ENCODE data around the gene ERLIN1.
"Not testable (repeated sequence)": the region's sequence is repeated elsewhere in the genome, so short reads cannot be mapped to it uniquely, and the experiment has no call there.

The ERLIN1 gene

DNA sequence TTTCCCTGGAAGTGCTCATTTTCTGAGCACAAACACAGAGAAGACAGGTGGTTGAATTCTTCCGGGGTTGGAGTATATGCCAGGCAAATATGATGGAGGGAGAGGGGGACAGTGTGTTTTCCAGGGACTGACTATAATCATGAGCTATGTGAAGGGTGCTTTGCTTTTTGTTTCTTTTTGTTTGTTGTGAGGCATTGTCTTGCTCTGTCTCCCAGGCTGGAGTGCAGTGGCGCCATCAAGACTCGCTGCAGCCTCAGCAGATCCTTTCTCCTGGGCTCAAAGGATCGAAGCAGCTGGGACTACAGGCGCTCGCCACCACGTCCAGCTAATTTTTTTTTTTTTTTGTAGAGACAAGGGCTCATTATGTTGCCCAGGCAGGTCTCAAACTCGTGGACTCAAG lies 56.9 kb downstream of the ERLIN1 start:
- Histone ChIP-seq H3K4me1 (ENCODE audit: insufficient read depth, low read length) (no peaks in the 10 kb centered on the region), H3K27ac (ENCODE audit: low read length) (no peak overlapping the region), H3K9ac (ENCODE audit: low read depth, low read length) (no peak overlapping the region)

DNA sequence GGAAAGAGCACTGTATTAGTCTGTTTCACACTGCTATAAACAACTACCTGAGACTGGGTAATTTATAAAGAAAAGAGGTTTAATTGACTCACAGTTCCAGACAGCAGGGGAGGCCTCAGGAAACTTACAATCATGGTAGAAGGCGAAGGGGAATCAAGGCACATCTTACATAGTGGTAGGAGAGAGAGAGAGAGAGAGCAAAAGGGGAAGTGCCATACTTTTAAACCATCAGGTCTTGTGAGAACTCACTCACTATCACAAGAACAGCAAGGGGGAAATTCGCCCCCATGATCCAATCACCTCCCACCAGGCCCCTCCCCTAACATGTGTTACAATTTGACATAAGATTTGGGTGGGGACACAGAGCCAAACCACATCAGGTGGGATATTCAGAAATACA lies 60.5 kb downstream of the ERLIN1 start:
- H3K4me3 ChIP-seq (ENCODE audit: low read length); H3K4me1 ChIP-seq (ENCODE audit: insufficient read depth, low read length); H3K27ac ChIP-seq (ENCODE audit: low read length); H3K27me3 ChIP-seq (ENCODE audit: insufficient read depth, low read length); H3K9ac ChIP-seq (ENCODE audit: low read depth, low read length); H3K9me3 ChIP-seq (ENCODE audit: insufficient read depth, low read depth, low read length); H3K36me3 ChIP-seq (ENCODE audit: insufficient read depth, low read depth, low read length): not testable (repeated sequence)

More for the DNA sequence above, 56.9 kb downstream of the ERLIN1 start:
- H3K4me3 ChIP-seq (ENCODE audit: low read length): no peak overlapping the region
- H3K27me3 ChIP-seq (ENCODE audit: insufficient read depth, low read length): no peaks in the 10 kb centered on the region
- peaks cover 4% of the 10 kb centered on the region; the same call in 1 of the 2 replicates for H3K9me3 ChIP-seq (ENCODE audit: insufficient read depth, low read depth, low read length)
- no peaks in the 10 kb centered on the region for H3K36me3 ChIP-seq (ENCODE audit: insufficient read depth, low read depth, low read length)

DNA sequence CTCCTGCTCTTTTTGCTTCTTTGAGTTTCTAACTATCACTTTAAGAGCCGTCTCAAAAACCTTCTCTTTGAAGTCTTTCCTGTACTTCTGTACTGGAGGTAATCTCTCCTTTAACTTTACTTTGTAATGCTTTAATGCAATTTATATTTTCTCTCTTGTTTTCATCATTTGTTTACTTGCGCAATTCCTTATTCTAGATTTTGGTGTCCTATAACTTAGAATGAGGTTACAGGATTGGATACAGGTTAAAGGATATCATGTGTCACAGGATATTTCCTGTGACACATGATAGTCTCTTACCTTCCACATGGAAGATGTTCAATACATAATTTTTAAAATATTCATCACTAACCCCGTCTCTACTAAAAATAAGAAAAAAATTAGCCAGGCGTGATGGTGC lies 61.7 kb downstream of the ERLIN1 start:
- Histone ChIP-seq H3K9ac (ENCODE audit: low read depth, low read length) (no peak overlapping the region), H3K36me3 (ENCODE audit: insufficient read depth, low read depth, low read length) (no peaks in the 10 kb centered on the region), H3K4me3 (ENCODE audit: low read length) (no peak overlapping the region), H3K4me1 (ENCODE audit: insufficient read depth, low read length) (no peaks in the 10 kb centered on the region), H3K27me3 (ENCODE audit: insufficient read depth, low read length) (no peaks in the 10 kb centered on the region), H3K27ac (ENCODE audit: low read length) (no peak overlapping the region), H3K9me3 (ENCODE audit: insufficient read depth, low read depth, low read length) (no peaks in the 10 kb centered on the region)

DNA sequence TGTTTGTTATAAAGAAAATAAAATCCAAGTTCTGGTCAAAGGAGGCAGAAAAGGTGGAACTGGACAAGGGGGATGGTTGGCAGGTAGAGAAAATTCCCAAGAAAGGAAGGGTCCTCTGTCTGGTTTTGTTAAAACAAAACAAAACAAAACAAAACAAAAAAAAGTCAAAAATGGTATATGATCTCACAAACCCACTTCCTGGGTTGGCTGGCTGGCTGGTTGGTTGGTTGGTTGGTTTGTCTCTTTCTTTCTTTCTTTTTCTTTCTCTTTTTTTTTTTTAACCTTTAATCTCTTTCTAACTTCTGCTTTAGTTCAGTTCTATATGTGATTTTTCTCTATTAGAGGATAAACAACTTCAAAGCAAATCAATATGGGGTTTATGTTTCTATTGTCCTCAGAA lies 63.0 kb downstream of the ERLIN1 start:
- Histone ChIP-seq H3K27me3 (ENCODE audit: insufficient read depth, low read length) (no peaks in the 10 kb centered on the region), H3K9me3 (ENCODE audit: insufficient read depth, low read depth, low read length) (no peaks in the 10 kb centered on the region)

DNA sequence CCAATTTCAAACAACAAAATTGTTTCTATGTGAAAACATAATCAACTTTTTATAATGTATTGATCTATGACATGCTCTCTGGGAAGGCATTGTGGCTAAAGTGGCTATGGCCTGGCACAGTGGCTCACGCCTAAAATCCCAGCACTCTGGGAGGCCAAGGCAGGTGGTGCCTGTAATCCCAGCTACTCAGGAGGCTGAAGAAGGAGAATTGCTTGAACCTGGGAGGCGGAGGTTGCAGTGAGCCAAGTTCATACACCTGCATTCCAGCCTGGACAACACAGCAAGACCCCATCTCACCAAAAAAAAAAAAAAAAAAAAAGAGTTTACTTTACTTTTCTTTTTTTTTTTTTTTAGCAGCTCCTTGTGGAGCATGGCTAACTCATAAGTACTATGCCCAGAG lies 65.3 kb downstream of the ERLIN1 start:
- Histone ChIP-seq H3K4me1 (ENCODE audit: insufficient read depth, low read length) (no peaks in the 10 kb centered on the region), H3K9me3 (ENCODE audit: insufficient read depth, low read depth, low read length) (no peaks in the 10 kb centered on the region), H3K9ac (ENCODE audit: low read depth, low read length) (no peak overlapping the region), H3K27ac (ENCODE audit: low read length) (no peak overlapping the region), H3K27me3 (ENCODE audit: insufficient read depth, low read length) (no peaks in the 10 kb centered on the region), H3K36me3 (ENCODE audit: insufficient read depth, low read depth, low read length) (no peaks in the 10 kb centered on the region), H3K4me3 (ENCODE audit: low read length) (no peak overlapping the region)

More for the DNA sequence above, 63.0 kb downstream of the ERLIN1 start:
- Histone ChIP-seq H3K9ac (ENCODE audit: low read depth, low read length) (no peak overlapping the region), H3K36me3 (ENCODE audit: insufficient read depth, low read depth, low read length) (no peaks in the 10 kb centered on the region), H3K27ac (ENCODE audit: low read length) (no peak overlapping the region), H3K4me1 (ENCODE audit: insufficient read depth, low read length) (no peaks in the 10 kb centered on the region), H3K4me3 (ENCODE audit: low read length) (no peak overlapping the region)

DNA sequence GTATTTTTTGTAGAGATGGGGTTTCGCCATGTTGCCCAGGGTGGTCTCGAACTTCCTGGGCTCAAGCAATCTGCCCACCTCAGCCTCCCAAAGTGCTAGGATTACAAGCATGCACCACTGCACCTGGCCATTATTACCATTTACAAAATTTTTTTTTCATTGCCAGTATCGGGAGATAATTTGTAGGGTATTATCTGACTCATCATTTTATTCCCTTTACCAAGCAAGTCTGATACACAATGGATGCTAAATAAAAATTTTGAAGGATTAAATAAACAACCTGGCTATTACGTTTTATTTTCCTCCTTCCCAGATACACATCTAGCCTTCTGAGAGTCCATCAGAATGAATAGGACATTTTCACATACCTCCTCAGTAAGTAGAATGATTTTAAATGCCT lies 66.1 kb downstream of the ERLIN1 start:
- Histone ChIP-seq H3K27ac (ENCODE audit: low read length) (no peak overlapping the region), H3K36me3 (ENCODE audit: insufficient read depth, low read depth, low read length) (no peaks in the 10 kb centered on the region), H3K4me1 (ENCODE audit: insufficient read depth, low read length) (no peaks in the 10 kb centered on the region), H3K9ac (ENCODE audit: low read depth, low read length) (no peak overlapping the region), H3K27me3 (ENCODE audit: insufficient read depth, low read length) (no peaks in the 10 kb centered on the region), H3K4me3 (ENCODE audit: low read length) (no peak overlapping the region), H3K9me3 (ENCODE audit: insufficient read depth, low read depth, low read length) (no peaks in the 10 kb centered on the region)

DNA sequence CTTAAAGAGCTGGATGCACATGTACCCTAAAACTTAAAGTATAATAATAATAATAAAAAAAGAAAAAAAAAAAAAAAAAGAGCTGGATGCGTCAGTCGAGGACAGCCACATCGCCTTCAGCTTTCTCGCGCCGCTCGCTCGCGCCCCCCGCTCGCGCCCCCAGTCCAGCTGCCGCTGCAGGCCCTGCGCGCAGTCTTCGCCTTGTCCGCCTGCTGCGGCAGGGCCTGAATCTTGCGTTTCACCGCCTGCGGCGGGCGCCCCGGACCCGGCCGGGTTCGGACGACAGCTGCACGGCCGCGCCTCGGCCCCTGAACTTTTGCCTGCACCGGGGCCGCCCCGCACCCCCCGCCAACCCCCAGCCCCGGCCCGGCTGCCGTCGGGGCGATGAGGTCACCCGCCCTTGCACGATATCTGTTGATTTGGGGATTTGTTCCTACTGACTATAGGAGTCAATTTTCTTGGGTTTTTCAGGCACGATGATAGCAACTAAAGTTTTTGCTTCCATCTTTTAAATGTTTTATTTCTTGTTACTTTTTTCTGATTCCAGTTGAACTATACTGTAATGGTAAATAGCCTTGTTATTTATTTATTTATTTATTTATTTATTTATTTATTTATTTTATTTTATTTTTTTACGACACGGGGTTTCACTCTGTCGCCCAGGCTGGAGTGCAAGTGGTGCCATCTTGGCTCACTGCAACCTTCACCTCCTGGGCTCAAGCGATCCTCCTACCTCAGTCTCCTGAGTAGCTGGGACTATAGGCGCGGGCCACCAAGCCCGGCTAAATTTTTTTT lies 70.7 kb downstream of the ERLIN1 start:
- Histone ChIP-seq H3K27ac (ENCODE audit: low read length) (no peak overlapping the region), H3K9me3 (ENCODE audit: insufficient read depth, low read depth, low read length) (no peaks in the 10 kb centered on the region), H3K4me1 (ENCODE audit: insufficient read depth, low read length) (no peaks in the 10 kb centered on the region; the same call in 1 of the 2 replicates), H3K27me3 (ENCODE audit: insufficient read depth, low read length) (no peaks in the 10 kb centered on the region), H3K9ac (ENCODE audit: low read depth, low read length) (no peak overlapping the region), H3K36me3 (ENCODE audit: insufficient read depth, low read depth, low read length) (no peaks in the 10 kb centered on the region), H3K4me3 (ENCODE audit: low read length) (no peak overlapping the region)

DNA sequence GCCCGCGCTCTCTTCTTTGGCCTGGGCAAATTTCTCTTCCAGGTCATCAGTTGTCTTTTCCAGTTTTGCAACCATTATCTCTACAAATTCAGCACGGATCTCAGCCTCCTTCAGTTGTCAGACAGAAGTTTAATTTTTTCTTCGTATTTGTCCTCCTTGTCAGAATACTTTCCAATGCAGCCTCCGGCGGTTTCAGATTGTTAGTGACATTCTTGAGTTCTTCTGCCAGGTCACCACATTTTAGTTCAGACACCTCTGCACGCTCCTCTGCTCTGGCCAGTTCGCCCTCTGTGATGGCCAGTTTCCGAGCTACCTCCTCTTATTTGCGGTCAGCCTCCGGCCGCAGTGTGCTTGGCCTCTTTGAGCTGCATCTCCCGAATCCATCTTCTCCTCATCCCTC lies 71.4 kb downstream of the ERLIN1 start:
- Histone ChIP-seq H3K9me3 (ENCODE audit: insufficient read depth, low read depth, low read length) (no peaks in the 10 kb centered on the region), H3K27ac (ENCODE audit: low read length) (no peak overlapping the region), H3K9ac (ENCODE audit: low read depth, low read length) (no peak overlapping the region), H3K27me3 (ENCODE audit: insufficient read depth, low read length) (no peaks in the 10 kb centered on the region), H3K4me3 (ENCODE audit: low read length) (no peak overlapping the region), H3K4me1 (ENCODE audit: insufficient read depth, low read length) (no peaks in the 10 kb centered on the region; the same call in 1 of the 2 replicates), H3K36me3 (ENCODE audit: insufficient read depth, low read depth, low read length) (no peaks in the 10 kb centered on the region)

DNA sequence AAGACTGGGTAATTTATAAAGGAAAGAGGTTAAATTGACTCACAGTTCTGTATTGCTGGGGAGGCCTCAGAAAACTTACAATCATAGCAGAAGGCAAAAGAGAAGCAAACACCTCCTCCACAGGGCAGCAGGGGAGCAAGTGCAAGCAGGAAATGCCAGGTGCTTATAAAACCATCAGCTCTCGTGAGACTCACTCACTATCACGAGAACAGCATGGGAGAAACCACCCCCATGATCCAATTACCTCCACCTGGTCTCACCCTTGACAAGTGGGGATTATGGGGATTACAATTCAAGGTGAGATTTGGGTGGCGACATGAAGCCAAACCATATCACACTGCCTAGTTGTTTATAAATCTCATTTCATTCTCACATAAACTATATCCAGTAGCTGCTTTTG lies 76.2 kb downstream of the ERLIN1 start:
- Histone ChIP-seq H3K4me1 (ENCODE audit: insufficient read depth, low read length) (no peaks in the 10 kb centered on the region; the same call in 1 of the 2 replicates), H3K27me3 (ENCODE audit: insufficient read depth, low read length) (no peaks in the 10 kb centered on the region), H3K9me3 (ENCODE audit: insufficient read depth, low read depth, low read length) (no peaks in the 10 kb centered on the region), H3K4me3 (ENCODE audit: low read length) (no peak overlapping the region), H3K9ac (ENCODE audit: low read depth, low read length) (no peak overlapping the region), H3K36me3 (ENCODE audit: insufficient read depth, low read depth, low read length) (no peaks in the 10 kb centered on the region), H3K27ac (ENCODE audit: low read length) (no peak overlapping the region)

DNA sequence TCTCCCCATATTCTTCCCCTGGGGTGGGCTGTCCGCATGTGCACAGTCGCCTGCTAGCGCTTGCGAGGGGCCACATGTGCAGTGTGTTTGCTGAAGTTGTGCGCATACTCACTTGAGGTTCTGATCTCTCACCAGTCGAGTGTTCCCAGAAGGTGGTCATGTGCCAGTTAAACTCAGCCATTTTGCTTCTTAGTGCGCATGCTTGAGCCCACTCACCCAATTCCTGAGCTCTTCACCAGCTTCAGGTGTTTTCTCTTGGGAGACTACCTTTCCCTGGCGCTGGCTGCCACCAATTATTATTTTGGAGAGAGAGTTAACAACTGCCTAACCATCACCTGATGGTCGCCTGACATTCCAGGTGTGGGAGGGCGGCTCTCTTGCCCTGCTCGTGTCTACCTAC lies 79.0 kb downstream of the ERLIN1 start:
- Histone ChIP-seq H3K4me1 (ENCODE audit: insufficient read depth, low read length) (no peaks in the 10 kb centered on the region; the same call in 1 of the 2 replicates), H3K36me3 (ENCODE audit: insufficient read depth, low read depth, low read length) (no peaks in the 10 kb centered on the region), H3K9ac (ENCODE audit: low read depth, low read length) (no peak overlapping the region), H3K27ac (ENCODE audit: low read length) (no peak overlapping the region), H3K9me3 (ENCODE audit: insufficient read depth, low read depth, low read length) (peaks cover 5% of the 10 kb centered on the region; the same call in 1 of the 2 replicates), H3K27me3 (ENCODE audit: insufficient read depth, low read length) (no peaks in the 10 kb centered on the region), H3K4me3 (ENCODE audit: low read length) (no peak overlapping the region)

DNA sequence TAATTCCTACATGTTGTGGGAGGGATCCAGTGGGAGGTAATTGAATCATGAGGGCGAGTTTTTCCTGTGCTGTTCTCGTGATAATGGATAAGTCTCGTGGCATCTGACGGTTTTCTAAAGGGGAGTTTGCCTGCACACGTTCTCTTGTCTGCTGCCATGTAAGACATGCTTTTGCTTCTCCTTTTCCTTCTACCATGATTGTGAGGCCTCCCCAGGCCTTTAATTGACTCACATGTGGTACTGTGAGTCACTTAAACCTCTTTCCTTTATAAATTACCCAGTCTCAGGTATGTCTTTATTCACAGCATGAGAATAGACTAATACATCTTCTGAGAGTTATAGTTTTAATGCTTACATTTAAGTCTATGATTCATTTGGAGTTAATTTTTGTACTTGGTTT lies 81.5 kb downstream of the ERLIN1 start:
- Histone ChIP-seq H3K4me3 (ENCODE audit: low read length) (no peak overlapping the region), H3K27me3 (ENCODE audit: insufficient read depth, low read length) (no peaks in the 10 kb centered on the region), H3K9me3 (ENCODE audit: insufficient read depth, low read depth, low read length) (peaks cover 5% of the 10 kb centered on the region; the same call in 1 of the 2 replicates), H3K36me3 (ENCODE audit: insufficient read depth, low read depth, low read length) (no peaks in the 10 kb centered on the region), H3K27ac (ENCODE audit: low read length) (no peak overlapping the region), H3K9ac (ENCODE audit: low read depth, low read length) (no peak overlapping the region), H3K4me1 (ENCODE audit: insufficient read depth, low read length) (no peaks in the 10 kb centered on the region)

DNA sequence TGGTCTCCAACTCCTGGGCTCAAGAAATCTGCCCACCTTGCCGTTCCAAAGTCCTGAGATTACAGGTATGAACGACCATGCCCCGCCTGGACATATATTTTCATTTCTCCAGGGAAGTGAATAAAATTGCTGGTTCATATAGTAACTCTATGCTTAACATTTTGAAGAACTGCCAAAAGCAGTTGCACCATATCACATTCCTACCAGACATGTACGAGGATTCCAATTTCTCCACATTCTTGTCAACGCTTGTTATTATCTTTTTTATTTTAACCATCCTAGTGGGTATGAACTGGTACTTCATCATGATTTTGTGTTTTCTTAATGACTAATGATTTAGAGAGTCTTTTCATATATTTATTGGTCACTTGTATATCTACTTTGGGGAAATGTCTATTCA lies 82.2 kb downstream of the ERLIN1 start:
- no peak overlapping the region for H3K4me3 ChIP-seq (ENCODE audit: low read length)
- H3K4me1 ChIP-seq (ENCODE audit: insufficient read depth, low read length): no peaks in the 10 kb centered on the region
- peaks cover 5% of the 10 kb centered on the region; the same call in 1 of the 2 replicates for H3K9me3 ChIP-seq (ENCODE audit: insufficient read depth, low read depth, low read length)
- H3K27ac ChIP-seq (ENCODE audit: low read length): no peak overlapping the region
- no peaks in the 10 kb centered on the region for H3K36me3 ChIP-seq (ENCODE audit: insufficient read depth, low read depth, low read length)
- H3K27me3 ChIP-seq (ENCODE audit: insufficient read depth, low read length): no peaks in the 10 kb centered on the region
- no peak overlapping the region for H3K9ac ChIP-seq (ENCODE audit: low read depth, low read length)

All from iPS-20b (cell line).